RWPE2 (cell line): ENCODE measurements around the gene VPREB1.
A peak's percentile ranks its signal among the peaks of the same experiment; 100 is the strongest.
"Not testable (repeated sequence)": the region's sequence is repeated elsewhere in the genome, so short reads cannot be mapped to it uniquely, and the experiment has no call there.

Experiments used
- ATAC-seq: fragments of 200-7000 bp; cut with Tn5 transposase; 3 replicates; pipeline ENCODE4 v1.9.1; 2021; ENCODE audit warnings: low read depth
- DNase-seq: peaks from one replicate; pipeline ENCODE4 v3.0.0-alpha.2; 2020; ENCODE audit warnings: low spot score
- H3K27ac ChIP-seq: fragments of 450-650 bp; 2 replicates; pipeline ENCODE4 v1.5.1; 2017; ENCODE audit warnings: mild to moderate bottlenecking; ENCODE audit not compliant: poor library complexity, severe bottlenecking
- H3K27me3 ChIP-seq: fragments of 250-450 bp; sonication (Bioruptor Pico); 2 replicates; pipeline ENCODE4 v1.5.1; 2021; ENCODE audit warnings: mild to moderate bottlenecking, moderate library complexity; ENCODE audit not compliant: insufficient read depth, poor library complexity, severe bottlenecking
- H3K36me3 ChIP-seq: fragments of 250-450 bp; sonication (Bioruptor Pico); 2 replicates; pipeline ENCODE4 v1.5.1; 2020; ENCODE audit warnings: low read depth, mild to moderate bottlenecking, moderate library complexity
- H3K4me1 ChIP-seq: fragments of 250-450 bp; sonication (Bioruptor Pico); 2 replicates; pipeline ENCODE4 v1.5.1; 2021; ENCODE audit warnings: mild to moderate bottlenecking, moderate library complexity; ENCODE audit not compliant: insufficient read depth, poor library complexity, severe bottlenecking
- H3K4me3 ChIP-seq: fragments of 250-450 bp; sonication (Bioruptor Pico); 2 replicates; pipeline ENCODE4 v1.5.1; 2021; ENCODE audit warnings: mild to moderate bottlenecking, moderate library complexity; ENCODE audit not compliant: severe bottlenecking
- H3K9me3 ChIP-seq: fragments of 250-450 bp; sonication (Bioruptor Pico); 2 replicates; pipeline ENCODE4 v1.5.1; 2021; ENCODE audit warnings: mild to moderate bottlenecking, moderate library complexity; ENCODE audit not compliant: severe bottlenecking

The VPREB1 gene

GRCh38 chr22:22262332-22263074 is 17.9 kb downstream of the VPREB1 start:
- H3K9me3 ChIP-seq, H3K4me1 ChIP-seq, H3K36me3 ChIP-seq, H3K27me3 ChIP-seq, H3K27ac ChIP-seq, H3K4me3 ChIP-seq, ATAC-seq, DNase-seq: not testable (repeated sequence)

DNA sequence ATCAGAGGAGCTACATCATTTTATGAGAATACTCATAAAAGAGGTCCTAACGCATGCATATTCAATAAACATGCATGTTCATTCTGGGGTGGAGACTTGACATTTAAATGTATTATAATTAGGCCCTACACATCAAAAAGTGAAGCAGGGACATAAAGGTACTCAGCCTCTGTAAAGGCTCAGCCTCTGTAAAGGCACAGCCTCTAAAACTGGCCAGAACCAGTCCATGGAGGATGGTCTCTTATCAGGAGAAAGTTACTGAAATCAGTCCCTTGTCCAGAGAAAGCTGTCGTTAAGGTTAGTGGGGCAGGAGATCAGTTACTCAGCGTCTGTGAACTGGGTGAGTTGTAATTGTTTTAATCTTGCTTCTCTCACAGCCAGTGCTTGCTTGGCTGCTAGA is 19.2 kb downstream of the VPREB1 start:
- not testable (repeated sequence) for ATAC-seq

GRCh38 chr22:22270036-22270676 is 25.6 kb downstream of the VPREB1 start:
- H3K27ac ChIP-seq, result peak overlapping the region; percentile 43
- not testable (repeated sequence) for H3K9me3 ChIP-seq, H3K36me3 ChIP-seq, DNase-seq, H3K4me1 ChIP-seq, ATAC-seq, H3K4me3 ChIP-seq, H3K27me3 ChIP-seq

More for the DNA sequence above, 19.2 kb downstream of the VPREB1 start:
- H3K27ac ChIP-seq, H3K36me3 ChIP-seq, H3K4me3 ChIP-seq, H3K27me3 ChIP-seq, H3K4me1 ChIP-seq, H3K9me3 ChIP-seq, DNase-seq: not testable (repeated sequence)

GRCh38 chr22:22277423-22277822 is 32.8 kb downstream of the VPREB1 start:
- not testable (repeated sequence) for H3K27me3 ChIP-seq, ATAC-seq, H3K27ac ChIP-seq, H3K4me1 ChIP-seq, H3K4me3 ChIP-seq, DNase-seq, H3K9me3 ChIP-seq, H3K36me3 ChIP-seq

DNA sequence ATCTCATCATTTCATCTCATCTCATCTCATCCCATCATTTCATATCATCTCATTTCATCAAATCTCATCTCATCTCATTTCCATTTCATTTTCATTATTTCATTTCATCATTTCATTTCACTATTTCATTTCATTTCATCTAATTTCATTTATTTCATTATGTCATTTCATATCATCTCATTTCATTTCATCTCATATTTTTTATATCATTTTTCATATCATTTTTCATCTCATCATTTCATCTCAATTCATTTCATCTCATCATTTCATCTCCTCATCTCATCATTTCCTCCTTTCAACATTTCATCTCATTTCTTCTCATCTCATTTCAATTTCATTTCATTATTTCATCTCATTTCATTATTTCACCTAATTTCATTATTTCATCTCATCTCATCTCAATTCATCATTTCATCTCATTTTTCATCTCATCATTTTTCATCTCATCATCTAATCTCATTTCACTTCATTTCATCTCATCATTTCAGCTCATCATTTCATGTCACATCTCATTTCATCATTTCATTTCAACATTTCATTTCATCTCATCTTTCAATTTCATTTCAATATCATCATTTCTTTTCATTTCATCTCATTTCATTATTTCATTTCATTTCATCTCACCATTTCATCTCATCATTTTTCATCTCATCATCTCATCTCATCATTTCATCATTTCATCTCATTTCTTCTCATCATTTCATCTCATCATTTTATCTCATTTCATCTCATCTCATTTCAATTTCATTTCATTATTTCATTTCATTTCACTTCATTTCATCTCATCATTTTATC is 40.6 kb downstream of the VPREB1 start:
- H3K27ac ChIP-seq, H3K9me3 ChIP-seq, ATAC-seq, DNase-seq, H3K27me3 ChIP-seq, H3K4me3 ChIP-seq, H3K36me3 ChIP-seq, H3K4me1 ChIP-seq: not testable (repeated sequence)

- DNase-seq, ATAC-seq, H3K27me3 ChIP-seq: not testable (repeated sequence)
Observed at GRCh38 chr22:22286390-22287105, 42.0 kb downstream of the VPREB1 start.

DNA sequence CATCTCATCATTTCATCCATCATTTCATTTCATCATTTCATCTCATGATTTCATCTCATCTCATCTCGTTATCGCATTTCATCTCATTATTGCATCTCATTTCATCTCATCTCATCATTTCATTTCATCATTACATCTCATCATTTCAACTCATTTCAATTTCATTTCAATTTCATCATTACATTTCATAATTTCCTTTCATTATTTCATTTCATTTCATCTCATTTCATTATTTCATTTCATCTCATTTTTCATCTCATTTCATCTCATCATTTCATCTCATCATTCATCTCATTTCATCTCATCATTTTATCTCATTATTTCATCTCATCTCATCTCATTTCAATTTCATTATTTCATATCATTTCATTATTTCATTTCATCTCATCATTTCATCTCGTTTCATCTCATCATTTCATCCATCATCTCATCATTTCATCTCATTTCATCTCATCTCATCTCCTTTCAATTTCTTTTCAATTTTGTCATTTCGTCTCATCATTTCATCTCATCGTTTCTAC is 42.6 kb downstream of the VPREB1 start:
- H3K9me3 ChIP-seq, H3K4me3 ChIP-seq, ATAC-seq, H3K27me3 ChIP-seq, H3K36me3 ChIP-seq, H3K27ac ChIP-seq, H3K4me1 ChIP-seq, DNase-seq: not testable (repeated sequence)

More at GRCh38 chr22:22286390-22287105, 42.0 kb downstream of the VPREB1 start:
- H3K27ac ChIP-seq, H3K36me3 ChIP-seq, H3K4me1 ChIP-seq, H3K9me3 ChIP-seq, H3K4me3 ChIP-seq: not testable (repeated sequence)

DNA sequence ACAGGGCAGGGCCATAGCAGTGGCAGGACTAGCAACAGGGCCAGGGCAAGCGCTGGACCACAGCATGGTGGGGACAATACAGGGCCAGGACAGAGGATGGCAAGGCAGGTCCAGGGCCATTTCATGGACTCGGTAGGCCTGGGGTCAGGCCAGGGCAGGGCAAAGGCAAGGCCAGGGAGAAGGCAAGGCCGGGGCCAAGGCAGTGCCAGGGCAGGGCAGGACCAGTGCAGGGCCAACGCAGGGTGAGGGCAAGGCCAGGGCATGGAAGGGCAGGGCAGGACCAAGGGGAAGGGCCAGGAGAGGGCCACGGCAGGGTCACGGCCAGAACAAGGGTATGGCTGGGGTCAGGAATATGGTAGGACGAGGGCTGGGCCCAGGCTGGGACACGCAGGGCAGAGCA is 45.1 kb downstream of the VPREB1 start:
- not testable (repeated sequence) for H3K4me3 ChIP-seq, H3K27me3 ChIP-seq, H3K9me3 ChIP-seq, H3K4me1 ChIP-seq, H3K27ac ChIP-seq, H3K36me3 ChIP-seq, DNase-seq, ATAC-seq

DNA sequence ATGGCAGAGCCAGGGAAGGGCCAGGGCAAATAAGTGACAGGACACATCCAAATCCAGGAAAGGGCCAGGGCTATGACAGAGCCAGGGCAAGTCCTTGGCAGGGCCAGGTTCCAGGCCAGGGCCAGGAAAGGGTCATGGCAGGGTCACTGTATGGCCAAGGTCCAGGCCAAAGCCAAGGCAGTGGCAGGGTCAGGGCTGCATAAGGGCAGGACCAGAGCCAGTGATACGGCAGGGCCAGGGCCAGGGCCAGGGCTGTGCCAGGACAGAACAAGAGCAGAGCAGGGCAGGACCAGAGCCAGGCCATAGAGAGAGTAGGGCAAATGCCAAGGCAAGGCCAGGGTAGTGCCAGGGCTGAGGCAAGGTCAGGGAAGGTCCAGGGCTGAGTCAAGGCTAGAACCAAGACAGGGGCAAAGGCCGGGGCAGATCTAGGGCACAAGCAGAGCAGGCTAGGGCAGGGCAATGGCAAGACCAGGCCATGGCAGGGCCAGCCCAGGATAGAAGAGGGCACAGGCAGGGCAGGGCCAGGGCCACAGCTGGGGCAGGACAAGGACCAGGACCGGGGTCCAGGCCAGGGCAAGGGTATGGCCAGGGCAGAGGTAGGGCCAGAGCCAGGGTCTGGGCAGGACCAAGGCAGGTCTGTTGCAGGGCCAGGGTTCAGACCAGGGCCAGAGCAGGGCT is 46.7 kb downstream of the VPREB1 start:
- not testable (repeated sequence) for H3K4me1 ChIP-seq, DNase-seq, H3K36me3 ChIP-seq, H3K4me3 ChIP-seq, H3K27ac ChIP-seq, ATAC-seq, H3K27me3 ChIP-seq, H3K9me3 ChIP-seq

DNA sequence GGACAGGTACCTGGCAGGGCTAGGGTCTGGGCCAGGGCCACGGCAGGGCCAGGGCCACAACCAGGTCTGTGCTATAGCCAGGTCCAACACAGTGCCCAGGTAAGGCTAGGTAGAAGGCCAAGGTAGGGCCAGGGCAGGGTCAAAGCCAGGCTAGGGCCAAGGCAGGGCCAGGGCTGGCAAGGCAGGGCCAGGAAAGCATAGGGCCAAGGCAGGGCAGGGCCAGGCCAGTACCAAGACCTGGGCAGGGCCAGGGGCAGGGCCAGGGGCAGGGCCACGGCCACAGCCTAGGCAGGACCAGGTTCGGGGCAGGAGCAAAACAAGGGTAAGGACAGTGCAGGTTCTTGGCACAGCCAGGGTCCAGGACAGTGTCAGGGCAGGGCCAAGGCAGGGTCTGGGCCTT is 48.1 kb downstream of the VPREB1 start:
- not testable (repeated sequence) for H3K36me3 ChIP-seq, ATAC-seq, H3K27me3 ChIP-seq, DNase-seq, H3K4me3 ChIP-seq, H3K9me3 ChIP-seq, H3K27ac ChIP-seq, H3K4me1 ChIP-seq
